ENCODE measurements around the gene PLA2G5. TPM values are rescaled to one million over a fixed set of nuclear protein-coding genes. Genes with fewer than 3 reads are reported as not detected.

Gene PLA2G5
- total RNA-seq, 2 experiments from 2014 or later: not detected

DNA sequence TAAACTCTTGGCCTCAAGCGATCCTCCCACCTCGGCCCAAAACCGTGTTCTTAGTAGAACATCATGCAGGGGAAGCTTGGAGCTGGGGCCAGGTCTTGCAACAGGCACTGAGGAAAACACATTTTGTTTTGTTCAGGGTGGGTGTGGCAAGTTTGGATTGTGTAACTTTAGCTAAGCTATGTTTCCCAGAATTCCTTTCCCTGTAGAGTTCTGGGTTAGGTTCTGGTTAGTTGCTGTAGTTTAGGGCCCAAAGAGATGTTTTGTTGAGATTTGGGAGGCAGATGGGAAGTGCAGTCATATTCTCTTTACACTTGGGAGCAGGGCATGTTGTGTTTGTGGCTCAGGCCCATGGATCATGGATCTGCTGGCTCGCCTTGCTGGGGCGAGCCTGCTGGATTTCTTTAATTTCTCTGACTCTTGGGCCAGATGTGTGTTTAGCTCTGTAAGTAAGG, 24.0 kb downstream of the PLA2G5 start:
- Mint-ChIP-seq H3K4me1 (no peaks in the 10 kb centered on the region), H3K36me3 (no peaks in the 10 kb centered on the region), H3K27ac (no peak overlapping the region), H3K27me3 (peaks cover 3% of the 10 kb centered on the region), H3K9me3 (no peaks in the 10 kb centered on the region), H3K4me3 (no peak overlapping the region)
- no peak for DNase-seq

DNA sequence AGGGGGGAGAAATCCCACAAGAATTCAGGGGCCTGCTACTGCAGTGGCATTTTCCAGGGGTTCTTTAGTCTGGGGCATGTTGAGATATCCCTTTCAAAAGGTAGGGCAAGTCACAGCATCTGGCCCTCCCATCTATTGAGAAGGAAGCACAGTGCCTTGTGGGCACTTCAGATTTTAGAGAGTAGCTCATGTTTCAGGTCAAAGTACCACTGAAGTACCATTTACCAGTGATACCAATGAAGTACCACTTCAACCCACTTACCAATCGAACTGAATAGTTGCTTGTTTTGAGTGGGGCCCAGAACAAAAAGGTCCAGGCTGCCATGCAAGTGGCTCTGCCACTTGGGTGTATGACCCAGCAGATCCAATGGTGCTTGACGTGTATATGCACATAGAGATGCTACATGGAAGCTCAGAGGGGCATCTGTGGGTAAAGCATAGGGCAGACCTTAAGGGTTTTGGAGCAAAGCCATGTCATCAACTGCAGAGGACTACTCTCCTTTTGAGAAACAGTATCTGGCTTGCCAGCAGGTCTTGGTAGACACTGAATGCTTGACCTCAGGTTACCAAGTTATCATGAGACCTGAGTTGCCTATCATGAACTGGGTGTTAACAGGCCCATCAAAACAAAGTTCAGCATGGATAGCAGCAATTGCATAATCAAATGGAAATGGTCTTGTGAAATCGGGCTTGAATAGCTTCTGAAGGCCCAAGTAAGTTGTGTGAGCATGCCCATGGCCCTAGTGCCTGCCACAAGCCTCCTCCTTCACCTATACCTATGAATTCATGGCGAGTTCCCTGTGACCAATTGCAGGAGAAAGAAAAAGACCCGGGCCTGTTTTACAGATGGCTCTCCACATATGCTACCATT, 25.8 kb downstream of the PLA2G5 start:
- Mint-ChIP-seq H3K27me3 (peaks cover 4% of the 10 kb centered on the region), H3K4me1 (no peaks in the 10 kb centered on the region), H3K4me3 (no peak overlapping the region), H3K27ac (no peak overlapping the region), H3K9me3 (no peaks in the 10 kb centered on the region), H3K36me3 (no peaks in the 10 kb centered on the region)
- DNase-seq: no peak

DNA sequence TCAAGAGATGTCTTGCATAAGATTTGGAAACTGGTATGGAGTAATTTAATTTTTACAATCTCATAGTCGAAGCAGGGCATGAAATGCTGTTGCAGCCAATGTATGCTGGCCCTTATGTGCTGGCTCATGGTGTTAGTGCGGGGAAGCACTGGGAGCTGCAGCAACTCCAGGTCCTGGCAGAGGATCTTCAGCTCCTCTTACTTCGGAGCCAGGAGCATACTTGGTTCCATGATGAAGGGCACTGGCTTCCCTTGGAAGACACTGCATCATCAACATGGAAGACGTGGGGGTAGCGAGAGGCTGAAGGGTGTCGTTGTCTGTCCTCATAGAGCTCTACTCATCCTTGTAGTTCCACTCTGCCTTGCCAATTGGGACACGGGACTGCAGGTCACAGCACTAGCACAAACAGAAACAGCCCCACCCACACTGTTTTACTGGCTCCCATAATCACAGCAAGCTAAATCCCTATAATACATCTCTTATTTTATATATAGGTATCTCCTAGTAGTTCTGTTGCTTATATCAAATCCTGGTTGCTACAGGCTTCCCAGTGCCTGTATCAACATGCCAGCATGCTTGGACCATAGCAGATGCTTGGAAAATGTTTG, 26.9 kb downstream of the PLA2G5 start:
- Mint-ChIP-seq H3K36me3 (no peaks in the 10 kb centered on the region), H3K4me1 (peaks cover 3% of the 10 kb centered on the region), H3K9me3 (no peaks in the 10 kb centered on the region), H3K4me3 (no peak overlapping the region), H3K27me3 (peaks cover 7% of the 10 kb centered on the region), H3K27ac (no peak overlapping the region)
- DNase-seq: no peak

DNA sequence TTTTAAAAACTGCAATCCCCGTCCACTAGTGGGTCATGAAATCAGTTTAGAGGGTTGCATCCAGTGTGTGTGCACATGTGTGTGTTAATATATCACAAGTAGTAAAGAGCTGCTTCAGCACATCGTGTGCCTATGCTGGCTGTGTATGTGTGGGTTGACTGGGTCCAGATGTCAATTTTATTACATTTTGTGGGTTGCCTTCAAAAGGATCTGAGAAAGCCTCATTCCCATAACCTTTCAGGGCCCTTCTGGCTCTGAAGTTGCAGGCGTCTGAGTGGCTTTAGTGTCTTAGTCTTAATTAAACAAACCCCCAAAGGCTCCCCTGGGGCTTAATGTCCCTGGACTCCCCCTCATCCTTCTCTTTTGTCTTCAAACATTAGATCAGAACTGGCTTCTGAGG, 29.5 kb downstream of the PLA2G5 start:
- Mint-ChIP-seq H3K4me3 (no peak overlapping the region), H3K4me1 (peaks cover 3% of the 10 kb centered on the region), H3K27me3 (peaks cover 10% of the 10 kb centered on the region), H3K9me3 (no peaks in the 10 kb centered on the region), H3K27ac (no peak overlapping the region), H3K36me3 (no peaks in the 10 kb centered on the region)
- no peak for DNase-seq

DNA sequence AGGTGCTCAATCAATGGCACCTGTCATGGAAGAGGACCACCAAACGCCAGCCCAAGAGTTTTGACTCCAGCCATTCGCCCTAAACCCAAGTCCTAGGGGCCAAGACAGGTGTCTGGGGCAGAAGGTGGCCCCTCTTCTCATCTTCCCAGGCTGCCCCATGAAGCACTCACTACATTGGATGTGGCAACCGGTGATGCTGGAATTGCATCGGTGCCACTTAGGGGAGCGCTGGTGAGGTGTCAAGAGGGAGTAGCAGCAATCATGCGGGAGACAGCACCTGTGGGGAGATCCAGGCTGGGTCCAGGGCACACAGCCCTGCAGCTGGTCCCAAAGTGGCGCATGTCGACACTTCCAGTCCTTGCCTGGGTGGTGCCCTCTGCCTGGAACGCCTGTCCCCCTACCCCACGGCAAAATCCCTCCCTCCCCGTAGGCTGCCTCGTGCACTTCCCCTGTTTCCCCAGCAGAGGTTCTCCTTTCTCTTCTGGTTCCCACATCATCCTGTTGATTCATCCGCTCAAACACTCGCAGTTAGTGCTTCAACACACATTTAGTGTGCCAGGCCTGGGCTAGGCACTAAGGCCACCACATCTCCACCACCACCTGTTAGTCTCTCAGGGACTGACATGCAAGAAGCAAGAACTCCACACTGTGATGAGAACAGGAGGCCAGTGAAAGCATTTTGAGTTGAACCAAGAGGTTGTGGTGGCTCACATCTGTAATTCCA, 30.8 kb downstream of the PLA2G5 start:
- H3K27ac Mint-ChIP-seq: no peak overlapping the region
- peaks cover 10% of the 10 kb centered on the region for H3K27me3 Mint-ChIP-seq

DNA sequence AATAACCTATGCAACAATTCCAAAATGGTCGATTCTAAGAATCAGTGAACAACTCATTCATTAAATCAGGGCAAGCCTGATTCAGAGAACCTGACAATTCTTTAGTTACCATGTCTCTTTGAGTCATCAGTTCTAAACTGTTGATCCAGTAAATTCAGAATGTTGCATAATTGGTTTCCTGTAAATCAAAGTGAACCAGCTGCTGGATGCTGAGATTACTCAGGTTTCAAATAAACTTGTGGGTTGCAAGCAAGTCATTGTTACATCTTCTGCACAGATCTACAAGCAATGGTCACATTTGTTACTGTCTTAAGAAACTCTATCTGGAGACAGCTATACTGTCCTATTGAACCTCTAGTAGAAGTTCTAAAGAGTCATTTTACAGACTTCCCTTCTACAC, 32.9 kb downstream of the PLA2G5 start:
- H3K4me1 Mint-ChIP-seq: peaks cover 5% of the 10 kb centered on the region
- no peaks in the 10 kb centered on the region for H3K9me3 Mint-ChIP-seq
- H3K27ac Mint-ChIP-seq: no peak overlapping the region
- peaks cover 14% of the 10 kb centered on the region for H3K27me3 Mint-ChIP-seq
- no peaks in the 10 kb centered on the region for H3K36me3 Mint-ChIP-seq
- DNase-seq: no peak
- no peak overlapping the region for H3K4me3 Mint-ChIP-seq

More for the DNA sequence above, 30.8 kb downstream of the PLA2G5 start:
- H3K9me3 Mint-ChIP-seq: no peaks in the 10 kb centered on the region
- peaks cover 5% of the 10 kb centered on the region for H3K4me1 Mint-ChIP-seq
- peak; percentile 21 for DNase-seq
- no peaks in the 10 kb centered on the region for H3K36me3 Mint-ChIP-seq
- H3K4me3 Mint-ChIP-seq: no peak overlapping the region

DNA sequence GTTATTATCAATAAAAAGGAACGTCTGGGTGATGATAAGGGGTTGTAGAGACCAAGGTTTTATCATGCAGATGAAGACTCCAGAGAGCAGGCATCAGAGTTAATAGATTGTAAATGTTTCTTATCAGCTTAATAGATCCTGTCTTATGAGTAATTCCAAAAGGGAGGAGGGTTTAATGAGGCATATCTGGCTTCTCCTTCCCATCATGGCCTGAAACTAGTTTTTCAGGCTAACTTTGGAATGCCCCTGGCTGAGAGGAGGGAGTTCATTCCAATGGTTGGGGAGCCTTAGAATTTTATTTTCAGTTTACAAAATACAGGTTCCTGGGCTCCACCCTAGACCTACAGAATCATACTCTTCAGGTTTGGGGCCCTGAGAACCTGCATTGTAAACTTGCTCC, 35.9 kb downstream of the PLA2G5 start:
- H3K27me3 Mint-ChIP-seq: peaks cover 22% of the 10 kb centered on the region
- no peaks in the 10 kb centered on the region for H3K9me3 Mint-ChIP-seq
- no peak for DNase-seq
- no peak overlapping the region for H3K4me3 Mint-ChIP-seq
- no peak overlapping the region for H3K27ac Mint-ChIP-seq
- peaks cover 5% of the 10 kb centered on the region for H3K4me1 Mint-ChIP-seq
- no peaks in the 10 kb centered on the region for H3K36me3 Mint-ChIP-seq

DNA sequence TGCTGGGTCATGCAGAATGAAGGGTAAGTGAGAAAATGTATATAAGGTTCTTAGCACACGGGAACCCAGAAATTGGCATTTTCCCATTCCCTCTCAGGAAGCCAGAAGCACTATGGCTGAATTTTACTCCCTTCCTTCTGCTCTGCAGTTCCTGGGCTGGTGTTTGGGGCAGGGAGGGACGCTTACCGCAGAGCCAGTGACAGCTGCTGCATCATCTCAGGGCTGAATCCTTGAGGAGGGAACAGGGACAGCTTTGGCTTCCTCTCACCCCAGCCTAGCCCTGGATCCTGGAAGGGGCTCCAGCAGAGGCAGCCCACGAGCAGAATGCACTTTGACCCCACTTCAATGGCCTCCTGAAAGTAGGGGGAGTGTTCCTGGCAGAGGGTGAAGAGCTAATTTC, 37.4 kb downstream of the PLA2G5 start:
- H3K36me3 Mint-ChIP-seq: no peaks in the 10 kb centered on the region
- H3K9me3 Mint-ChIP-seq: no peaks in the 10 kb centered on the region
- H3K27ac Mint-ChIP-seq: no peak overlapping the region
- peaks cover 2% of the 10 kb centered on the region for H3K4me1 Mint-ChIP-seq
- H3K27me3 Mint-ChIP-seq: peaks cover 19% of the 10 kb centered on the region
- H3K4me3 Mint-ChIP-seq: no peak overlapping the region
- no peak for DNase-seq

DNA sequence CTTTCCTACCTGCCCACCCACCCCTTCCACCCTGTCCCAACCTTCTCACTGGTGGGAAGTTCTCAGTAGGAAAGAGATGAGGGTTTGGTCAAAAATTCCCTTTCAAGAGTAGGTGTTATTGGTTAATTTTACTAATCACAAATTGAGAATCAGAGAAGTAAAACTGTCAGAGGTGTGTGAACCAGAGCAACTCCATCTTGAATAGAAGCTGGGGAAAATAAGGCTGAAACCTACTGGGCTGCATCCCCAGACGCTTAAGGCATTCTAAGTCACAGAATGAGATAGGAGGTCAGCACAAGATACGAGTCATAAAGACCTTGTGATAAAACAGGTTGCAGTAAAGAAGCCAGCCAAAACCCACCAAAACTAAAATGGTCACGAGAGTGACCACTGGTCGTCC, 37.8 kb downstream of the PLA2G5 start:
- H3K9me3 Mint-ChIP-seq: no peaks in the 10 kb centered on the region
- peaks cover 2% of the 10 kb centered on the region for H3K4me1 Mint-ChIP-seq
- H3K27me3 Mint-ChIP-seq: peaks cover 18% of the 10 kb centered on the region
- no peak for DNase-seq
- no peaks in the 10 kb centered on the region for H3K36me3 Mint-ChIP-seq
- no peak overlapping the region for H3K27ac Mint-ChIP-seq
- no peak overlapping the region for H3K4me3 Mint-ChIP-seq

DNA sequence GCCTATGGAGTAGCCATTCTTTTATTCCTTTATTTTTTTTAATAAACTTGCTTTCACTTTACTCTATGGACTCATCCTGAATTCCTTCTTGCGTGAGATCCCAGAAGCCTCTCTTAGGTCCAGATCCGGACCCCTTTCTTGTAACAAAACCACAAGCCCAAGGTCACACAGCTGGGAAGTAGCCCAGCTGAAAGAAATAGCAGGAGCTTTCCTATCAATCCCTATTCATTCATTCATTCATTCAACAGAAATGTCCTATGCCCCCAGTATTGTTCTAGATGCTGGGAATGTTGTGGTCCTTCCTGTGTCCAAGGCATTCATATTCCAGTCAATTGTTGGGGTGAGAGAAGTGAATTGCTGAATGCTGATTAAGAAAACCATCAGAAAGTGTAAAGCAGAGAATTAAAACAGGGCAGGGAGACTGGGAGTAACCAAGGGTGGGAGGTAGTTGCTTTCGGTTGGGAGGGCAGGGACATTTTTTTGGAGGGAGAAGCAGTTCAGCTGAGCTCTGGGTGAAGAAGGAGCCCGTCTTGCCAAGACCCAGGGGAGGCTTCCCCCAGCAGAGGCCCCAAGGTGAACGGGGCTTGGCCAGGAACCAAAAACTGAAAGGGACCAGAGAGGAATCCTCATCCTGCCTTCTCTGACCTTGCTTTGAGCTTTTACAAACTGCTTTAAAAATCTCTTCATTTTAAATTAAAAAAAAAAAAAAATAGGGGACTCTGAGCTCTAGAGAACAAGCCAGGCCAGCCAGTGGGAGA, 38.6 kb downstream of the PLA2G5 start:
- Mint-ChIP-seq H3K36me3 (no peaks in the 10 kb centered on the region), H3K27me3 (peaks cover 15% of the 10 kb centered on the region), H3K27ac (no peak overlapping the region), H3K4me1 (peaks cover 2% of the 10 kb centered on the region), H3K4me3 (no peak overlapping the region), H3K9me3 (no peaks in the 10 kb centered on the region)
- DNase-seq: no peak

DNA sequence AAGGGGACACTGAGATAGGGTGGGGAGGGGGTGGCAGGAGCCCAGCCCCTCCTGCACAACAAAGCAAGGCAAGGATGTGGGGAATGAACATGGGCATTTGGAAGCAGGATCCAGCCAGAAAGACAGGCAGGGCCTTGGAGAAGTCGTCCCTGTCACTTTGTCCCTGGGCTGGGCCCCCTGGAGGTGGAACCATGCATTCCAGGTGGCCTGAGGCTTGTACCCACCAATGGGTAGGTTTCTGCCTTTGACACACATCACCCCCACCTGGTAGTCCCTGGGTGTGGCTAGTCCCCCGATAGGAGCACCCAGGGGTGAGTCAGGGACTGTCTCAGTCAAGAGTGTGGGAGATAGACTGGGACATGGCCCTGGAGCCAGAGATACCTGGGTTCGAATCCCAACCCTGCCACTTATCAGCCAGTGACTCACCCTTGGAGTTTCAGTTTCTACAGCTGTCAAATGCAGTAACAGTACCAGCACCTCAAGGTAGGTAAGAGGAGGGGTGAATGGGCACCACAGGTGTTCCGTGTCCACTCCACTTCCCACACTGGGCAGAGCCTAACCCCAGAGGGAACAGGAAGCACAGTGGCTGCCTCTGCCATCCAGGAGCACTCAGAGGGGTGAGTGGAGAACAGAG, 39.3 kb downstream of the PLA2G5 start:
- H3K4me3 Mint-ChIP-seq: no peak overlapping the region
- H3K9me3 Mint-ChIP-seq: no peaks in the 10 kb centered on the region
- no peak overlapping the region for H3K27ac Mint-ChIP-seq
- peaks cover 2% of the 10 kb centered on the region for H3K4me1 Mint-ChIP-seq
- peaks cover 18% of the 10 kb centered on the region for H3K27me3 Mint-ChIP-seq
- no peak for DNase-seq
- no peaks in the 10 kb centered on the region for H3K36me3 Mint-ChIP-seq

DNA sequence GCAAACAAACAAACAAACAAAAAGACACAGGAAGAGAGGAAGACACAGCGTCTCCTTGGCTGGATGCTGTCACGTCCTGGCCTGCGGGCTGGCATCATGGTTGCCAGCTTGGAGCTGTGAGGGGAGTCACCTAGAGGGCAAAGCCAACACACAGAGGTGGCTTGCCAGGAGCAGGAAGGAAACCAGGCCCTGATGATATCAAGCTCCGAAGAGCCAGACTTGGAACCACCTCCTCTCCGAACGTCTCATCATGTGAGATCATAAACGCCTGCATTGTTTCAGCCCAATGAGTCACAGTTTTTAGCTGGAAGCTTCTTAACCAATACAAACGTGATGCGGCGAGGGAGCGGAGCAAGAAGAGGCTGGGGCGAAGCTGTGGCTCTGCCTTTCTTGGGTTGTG, 40.7 kb downstream of the PLA2G5 start:
- H3K36me3 Mint-ChIP-seq: no peaks in the 10 kb centered on the region
- no peak for DNase-seq
- peaks cover under 1% of the 10 kb centered on the region for H3K4me1 Mint-ChIP-seq
- no peaks in the 10 kb centered on the region for H3K9me3 Mint-ChIP-seq
- H3K27ac Mint-ChIP-seq: no peak overlapping the region
- no peak overlapping the region for H3K4me3 Mint-ChIP-seq
- peaks cover 24% of the 10 kb centered on the region for H3K27me3 Mint-ChIP-seq

DNA sequence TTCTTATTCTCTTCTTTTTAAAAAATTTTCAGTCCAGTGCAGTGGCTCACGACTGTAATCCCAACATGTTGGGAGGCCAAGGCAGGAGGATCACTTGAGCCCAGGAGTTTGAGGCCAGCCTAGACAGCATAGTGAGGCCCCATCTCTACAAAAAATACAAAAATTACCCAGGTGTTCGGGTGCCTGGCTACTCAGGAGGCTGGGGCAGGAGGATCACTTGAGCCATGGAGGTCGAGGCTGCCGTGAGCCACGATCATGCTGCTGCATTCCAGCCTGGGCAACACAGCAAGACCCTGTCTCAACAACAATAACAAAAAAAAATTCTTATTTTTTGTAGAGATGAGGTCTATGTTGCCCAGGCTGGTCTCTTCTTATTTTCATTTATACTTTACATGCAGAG, 41.5 kb downstream of the PLA2G5 start:
- no peak overlapping the region for H3K4me3 Mint-ChIP-seq
- no peak for DNase-seq
- H3K36me3 Mint-ChIP-seq: no peaks in the 10 kb centered on the region
- no peaks in the 10 kb centered on the region for H3K9me3 Mint-ChIP-seq
- no peaks in the 10 kb centered on the region for H3K4me1 Mint-ChIP-seq
- H3K27me3 Mint-ChIP-seq: peaks cover 24% of the 10 kb centered on the region
- no peak overlapping the region for H3K27ac Mint-ChIP-seq

DNA sequence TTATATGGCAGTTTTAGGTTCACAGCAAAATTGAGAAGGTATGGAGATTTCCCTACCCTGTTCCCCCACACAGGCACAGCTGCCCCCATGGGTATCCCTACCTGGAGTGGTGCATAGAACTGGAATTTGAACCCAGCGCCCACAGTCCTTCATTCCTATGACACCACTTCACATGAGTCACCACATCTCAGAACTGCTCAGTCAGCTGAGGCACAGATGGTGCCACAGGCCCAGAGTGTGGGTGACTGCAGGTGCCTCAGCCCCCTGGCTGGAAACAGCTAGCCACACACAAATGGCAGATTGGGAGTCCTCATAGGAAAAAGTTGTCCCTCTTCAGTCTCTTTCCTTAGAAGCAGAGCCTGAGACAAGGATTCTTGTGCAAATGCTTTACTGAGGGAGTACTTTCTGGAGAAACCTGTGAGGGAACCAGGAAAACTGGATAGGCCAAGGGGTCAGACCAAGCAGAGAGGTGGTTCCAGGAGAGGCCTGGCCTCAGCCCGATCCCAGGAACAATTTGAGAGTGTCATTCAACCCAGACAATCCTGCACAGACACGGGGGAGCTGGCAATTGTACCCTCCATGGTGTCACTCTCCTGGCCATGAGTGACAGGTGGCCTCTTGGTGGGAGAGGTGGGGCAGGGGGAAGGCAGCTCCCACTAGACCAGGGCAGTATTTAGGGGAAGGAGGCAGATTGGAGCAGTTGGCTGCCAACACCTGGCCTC, 42.4 kb downstream of the PLA2G5 start:
- Mint-ChIP-seq H3K27me3 (peaks cover 24% of the 10 kb centered on the region), H3K27ac (no peak overlapping the region), H3K9me3 (no peaks in the 10 kb centered on the region), H3K36me3 (no peaks in the 10 kb centered on the region), H3K4me1 (no peaks in the 10 kb centered on the region), H3K4me3 (no peak overlapping the region)
- DNase-seq: no peak

Measured in activated naive CD8-positive, alpha-beta T cell treated with anti-CD3 and anti-CD28 coated beads for 36 hours (primary cell).